HUDEP-2 (cell line): Measurements from ENCODE around the gene NUP93.
"Not testable (repeated sequence)": the region's sequence is repeated elsewhere in the genome, so short reads cannot be mapped to it uniquely, and the experiment has no call there.

Experiments used
- DNase-seq, 76 experiments: peaks; one replicate each; lab custom pipeline; 2025; ENCODE audit not compliant: unreplicated experiment in 76 of 76; lab: John Stamatoyannopoulos, UW

The NUP93 gene

DNA sequence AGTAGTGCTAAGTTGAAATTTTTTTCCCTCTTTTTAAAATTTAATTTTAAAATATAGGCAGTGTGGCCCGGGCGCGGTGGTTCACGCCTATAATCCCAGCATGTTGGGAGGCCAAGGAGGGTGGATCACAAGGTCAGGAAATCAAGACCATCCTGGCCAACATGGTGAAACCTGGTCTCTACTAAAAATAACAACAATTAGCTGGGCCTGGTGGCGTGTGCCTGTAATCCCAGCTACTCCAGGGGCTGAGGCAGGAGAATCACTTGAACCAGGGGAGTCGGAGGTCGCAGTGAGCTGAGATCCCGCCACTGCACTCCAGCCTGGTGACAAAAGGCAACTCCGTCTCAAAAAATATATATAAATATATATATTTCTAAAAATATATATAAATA lies 77.7 kb downstream of the NUP93 start:
- not testable (repeated sequence) for DNase-seq

DNA sequence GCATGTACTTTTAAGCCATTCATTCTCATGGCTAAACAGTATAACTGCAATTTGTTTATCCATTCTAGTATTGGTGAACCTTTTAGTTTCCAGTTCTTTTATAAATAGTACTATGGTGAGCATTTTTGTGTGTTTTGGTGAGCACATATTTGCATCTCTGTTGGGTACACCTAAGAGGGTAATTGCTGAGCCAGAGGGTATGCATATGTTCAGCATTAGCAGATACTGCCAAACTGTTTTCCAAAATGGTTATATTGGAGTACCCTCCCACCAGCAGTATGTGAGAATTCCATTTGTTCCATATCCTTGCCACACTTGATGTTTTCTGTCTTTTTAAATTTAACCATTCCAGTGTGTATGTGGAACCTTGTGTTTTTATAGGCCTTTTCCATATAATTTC lies 81.0 kb downstream of the NUP93 start:
- no peak for DNase-seq

DNA sequence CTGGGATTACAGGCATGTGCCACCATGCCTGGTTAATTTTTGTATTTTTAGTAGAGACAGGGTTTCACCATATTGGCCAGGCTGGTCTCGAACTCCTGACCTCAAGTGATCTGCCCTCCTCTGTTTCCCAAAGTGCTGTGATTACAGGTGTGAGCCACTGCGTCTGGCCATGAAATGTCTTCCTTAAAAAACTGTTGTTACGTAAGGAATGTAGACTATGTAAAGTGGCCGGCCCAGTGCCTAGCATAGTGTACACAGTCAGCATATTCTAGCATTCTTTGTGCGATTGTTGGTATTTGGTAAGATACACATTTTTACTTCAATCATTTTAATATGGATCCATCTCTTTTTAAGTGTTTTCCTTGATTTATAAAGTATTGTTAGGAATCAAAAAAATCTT lies 81.7 kb downstream of the NUP93 start:
- DNase-seq: not testable (repeated sequence)

DNA sequence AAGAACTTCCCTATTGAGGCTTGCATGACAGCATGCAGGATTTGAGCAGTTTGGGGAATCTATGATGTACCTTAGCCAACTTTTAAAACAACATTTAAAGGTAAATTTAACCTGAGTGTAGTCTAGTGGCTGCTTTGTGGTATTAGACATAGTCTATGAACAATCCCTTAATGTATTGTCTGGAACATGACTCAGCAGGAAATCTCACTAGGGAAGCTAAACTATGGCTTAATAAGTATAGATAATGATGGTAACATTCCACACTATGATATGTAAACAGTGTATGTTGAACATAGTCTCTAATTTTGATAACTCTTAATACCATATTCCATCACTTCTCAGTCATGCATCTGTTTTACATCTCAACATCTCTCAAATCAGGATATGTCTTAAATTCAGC lies 83.0 kb downstream of the NUP93 start:
- DNase-seq: no peak

DNA sequence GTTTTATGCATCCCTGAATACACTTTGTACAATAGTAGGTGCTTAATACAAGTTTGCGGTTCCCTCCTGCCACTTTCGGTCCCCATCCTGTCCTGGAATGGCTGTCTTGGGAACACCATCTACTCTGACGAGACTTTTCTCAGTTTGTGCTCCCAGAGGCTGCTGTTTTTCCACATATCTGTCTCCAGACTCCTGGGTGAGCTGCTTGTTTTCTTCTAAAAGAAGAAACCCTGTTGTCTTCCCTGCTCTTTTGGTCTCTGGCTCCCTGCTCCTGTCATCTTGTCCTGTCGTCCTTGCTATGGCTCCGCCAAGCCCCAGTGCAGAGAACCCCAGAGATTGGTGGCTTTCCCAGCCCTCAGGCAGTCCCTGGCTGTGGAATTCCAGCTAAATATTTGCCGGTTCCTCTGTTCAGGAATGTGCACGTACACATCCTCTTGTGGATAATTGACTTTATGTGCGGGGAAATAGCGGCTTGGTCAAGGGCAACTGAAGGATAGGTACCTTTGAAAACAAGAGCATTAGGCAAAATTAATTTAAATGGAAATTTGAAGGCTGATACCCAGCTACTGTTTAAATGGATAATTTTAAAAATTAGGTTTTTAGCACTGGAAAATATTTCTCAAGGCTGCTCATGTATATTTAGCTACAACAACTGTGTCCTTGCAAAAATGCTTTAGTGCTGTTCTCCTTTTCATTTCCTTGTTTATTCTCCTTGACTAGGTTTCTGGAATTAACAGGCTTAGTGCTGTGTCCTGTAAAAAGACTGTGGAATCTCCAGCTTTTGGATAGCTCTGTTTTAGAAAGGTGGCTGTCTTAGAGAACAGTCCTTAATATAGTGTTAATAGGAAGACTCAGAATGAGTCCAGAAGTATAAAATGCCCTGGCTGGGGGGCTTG lies 84.9 kb downstream of the NUP93 start:
- no peak for DNase-seq

DNA sequence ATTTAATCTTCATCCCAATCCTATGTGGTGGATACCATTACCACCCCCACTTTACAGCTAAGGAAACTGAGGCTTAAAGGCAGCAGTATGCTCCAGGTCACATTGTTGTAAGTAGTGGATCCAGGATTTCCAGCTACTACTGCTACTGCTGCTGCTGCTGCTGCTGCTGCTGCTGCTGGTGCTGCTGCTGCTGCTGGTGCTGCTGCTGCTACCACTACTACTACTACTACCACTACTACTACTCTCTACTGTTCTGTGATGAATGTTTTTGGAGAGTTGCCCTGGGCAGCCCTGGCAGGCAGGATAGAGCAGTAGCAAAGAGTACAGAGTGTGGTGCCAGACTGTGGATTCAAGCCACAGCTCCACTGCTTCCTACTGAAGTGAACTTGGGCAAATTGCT lies 85.8 kb downstream of the NUP93 start:
- DNase-seq: no peak

DNA sequence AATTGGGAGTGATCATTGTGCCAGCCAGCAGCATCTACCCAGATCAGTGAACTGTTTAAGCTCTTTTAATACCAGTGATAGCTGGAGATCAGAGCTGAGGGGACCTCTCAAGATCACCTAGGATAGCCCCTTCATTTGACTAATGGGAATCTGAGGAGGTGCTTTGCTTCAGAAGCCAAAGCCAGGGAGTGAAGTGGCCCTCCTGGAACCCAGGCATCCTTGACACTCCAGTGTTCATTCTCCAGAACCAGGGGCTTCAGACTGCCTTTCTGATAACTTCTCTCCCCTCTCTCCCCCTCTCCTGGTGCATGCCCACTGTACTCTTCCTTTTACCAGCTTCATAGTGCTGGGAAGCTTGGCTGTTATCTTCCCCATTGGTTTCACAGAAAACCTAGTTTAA lies 87.1 kb downstream of the NUP93 start:
- no peak for DNase-seq

DNA sequence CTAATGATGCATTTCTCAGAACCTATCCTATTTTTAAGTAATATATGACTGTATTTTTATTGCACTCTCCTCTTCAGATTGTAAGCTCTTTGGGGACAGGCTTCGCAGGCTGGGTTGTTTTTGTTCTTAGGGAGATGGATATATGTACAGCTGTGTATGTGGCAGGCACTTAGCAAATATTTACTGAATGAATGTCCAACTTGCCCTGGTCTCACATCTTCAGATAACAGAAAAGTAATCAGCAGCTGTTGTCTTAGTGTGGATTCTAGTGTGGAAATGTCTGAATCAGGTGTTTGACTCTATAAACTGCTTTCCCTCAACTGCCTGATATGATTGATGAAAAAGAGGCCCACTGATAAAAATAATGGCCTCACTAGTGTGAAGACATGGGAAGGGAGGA lies 88.0 kb downstream of the NUP93 start:
- no peak for DNase-seq

DNA sequence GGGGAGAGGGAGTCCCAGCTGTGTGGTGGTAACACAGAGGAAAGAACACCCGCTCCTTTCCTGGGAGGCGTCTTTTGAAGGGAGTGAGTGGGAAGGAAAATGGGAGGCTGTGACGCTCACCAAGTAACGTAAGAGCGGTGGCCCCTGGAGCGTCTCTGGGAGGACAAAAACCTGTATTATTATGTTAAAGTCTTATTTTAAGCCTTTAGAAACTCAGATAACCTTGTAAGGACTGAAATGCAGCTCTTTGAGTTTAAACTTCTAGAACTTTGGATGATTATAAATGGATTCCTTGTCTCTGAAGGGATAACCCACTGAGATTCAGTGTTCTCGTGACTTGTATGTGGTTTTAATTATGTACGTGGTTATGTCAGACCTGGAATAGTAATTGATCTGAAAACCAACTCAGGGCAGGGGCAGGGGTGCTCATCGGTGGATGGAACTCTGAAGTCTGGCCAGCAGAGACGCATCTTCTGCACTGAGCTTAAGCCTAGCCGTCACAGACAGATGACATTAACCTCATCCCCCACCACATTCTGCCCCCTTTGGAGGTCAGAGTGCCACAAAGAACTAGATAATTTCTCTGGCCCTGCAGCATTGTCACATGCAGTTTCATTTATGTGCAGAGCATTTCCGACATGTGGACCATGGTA lies 93.3 kb downstream of the NUP93 start:
- DNase-seq: no peak

DNA sequence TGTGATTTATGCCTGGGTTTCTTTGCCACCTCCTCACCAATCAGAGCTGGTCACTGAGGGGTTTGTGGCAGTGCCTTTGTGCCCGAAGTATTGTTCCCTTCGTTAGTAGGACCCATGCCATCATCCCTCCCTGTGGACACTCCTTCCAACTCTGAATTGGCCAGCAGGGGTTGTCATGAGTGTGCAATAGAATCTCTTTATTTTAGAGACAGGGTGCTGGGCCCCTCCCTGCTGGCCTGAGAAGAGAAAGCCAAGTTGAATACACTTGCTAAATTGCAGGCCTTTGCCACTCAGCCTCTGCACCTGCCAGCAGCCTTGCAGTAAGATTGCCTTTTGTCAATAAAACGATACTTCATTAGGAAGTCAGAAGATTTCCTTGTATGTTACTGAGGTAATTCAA lies 94.4 kb downstream of the NUP93 start:
- no peak for DNase-seq

DNA sequence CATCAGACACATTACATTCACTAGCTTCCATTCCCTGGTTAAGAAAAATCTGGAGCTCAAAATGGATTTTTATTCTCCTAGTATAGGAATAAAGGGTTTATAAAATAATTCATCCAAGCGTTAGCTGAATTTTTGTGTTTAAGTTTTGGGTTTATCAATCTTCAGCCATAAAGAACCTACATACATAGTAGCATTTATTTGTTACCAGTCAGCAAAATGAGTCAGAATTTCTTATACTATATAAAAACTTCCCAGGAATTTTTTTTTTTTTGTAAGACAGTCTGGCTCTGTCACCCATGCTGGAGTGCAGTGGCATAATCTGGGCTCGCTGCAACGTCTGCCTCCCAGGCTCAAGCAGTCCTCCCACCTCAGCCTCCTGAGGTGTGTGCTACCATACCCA lies 94.9 kb downstream of the NUP93 start:
- no peak for DNase-seq

DNA sequence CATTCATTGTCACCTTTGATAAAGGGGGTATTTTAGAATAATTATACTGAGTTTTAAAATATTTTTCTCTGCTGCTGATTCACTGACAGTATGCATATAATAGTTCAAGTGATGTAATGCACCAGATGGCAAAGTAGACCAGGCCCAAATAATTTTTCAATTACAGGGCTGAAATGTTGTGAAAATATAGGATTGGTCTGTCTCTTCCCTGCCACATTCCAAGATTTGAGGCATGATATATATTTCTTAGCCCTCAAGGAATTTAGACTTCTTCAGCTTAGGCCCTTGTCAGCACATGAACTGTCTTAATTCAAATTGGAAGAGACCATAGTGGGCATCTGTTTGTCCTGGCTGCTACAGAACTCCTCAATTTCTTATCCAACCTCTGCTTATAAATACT lies 95.9 kb downstream of the NUP93 start:
- DNase-seq: no peak

DNA sequence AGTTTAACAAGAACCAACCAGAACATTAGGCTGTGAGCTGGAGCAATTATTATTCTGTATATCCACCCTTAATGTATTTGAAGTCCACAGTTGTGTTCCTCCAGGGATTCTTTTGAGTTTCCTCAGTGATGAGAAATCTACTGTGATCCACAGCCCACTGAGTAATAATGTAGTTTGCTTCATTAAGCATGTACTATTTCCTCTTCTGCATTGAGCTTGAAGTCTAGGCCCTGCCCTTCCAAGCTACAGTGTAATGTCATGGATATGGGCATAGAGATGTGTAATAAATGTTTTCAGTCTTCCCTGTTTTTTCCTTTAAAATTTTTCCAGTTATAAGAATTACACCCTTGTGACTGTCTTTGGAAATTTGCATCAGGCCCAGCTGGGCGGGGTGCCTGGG lies 98.7 kb downstream of the NUP93 start:
- no peak for DNase-seq

DNA sequence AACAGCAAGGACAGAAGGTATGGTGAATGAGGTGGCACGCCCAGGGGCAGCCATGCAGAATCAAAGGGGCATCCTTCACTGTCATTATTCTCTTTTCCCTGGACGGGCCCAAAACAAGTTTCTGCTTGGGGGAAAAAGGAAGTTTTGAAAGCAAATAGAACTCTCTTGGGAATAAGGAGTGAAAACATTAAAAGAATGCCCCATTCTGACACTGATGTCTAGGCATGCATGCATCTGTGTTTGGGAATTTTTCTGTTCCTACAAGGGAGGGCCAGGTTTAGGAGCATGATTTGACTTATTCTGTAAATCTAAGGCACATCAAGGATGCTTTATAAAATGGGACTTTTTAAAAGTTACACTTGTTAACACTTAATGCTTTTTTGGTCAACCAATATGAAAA lies 100.7 kb downstream of the NUP93 start:
- no peak for DNase-seq

DNA sequence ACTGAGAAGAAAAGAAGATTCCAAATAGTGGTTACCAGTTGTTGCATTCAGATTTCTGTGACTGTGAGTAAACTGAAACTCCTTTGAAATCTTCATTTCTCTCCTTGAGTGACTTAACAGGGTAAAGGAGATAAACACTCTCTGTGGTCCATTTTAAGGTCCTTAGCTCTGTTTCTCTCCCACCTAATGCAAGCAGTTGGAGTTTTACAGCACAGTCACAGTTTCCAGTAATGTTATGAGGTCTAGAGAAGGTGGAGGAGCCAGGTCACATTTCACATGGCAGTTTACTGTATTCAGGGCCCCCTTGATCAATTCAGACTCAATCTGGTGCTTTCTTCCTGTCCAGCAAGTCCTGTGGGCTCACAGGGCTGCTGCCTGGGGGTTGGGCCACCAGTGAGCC lies 102.8 kb downstream of the NUP93 start:
- DNase-seq: no peak

DNA sequence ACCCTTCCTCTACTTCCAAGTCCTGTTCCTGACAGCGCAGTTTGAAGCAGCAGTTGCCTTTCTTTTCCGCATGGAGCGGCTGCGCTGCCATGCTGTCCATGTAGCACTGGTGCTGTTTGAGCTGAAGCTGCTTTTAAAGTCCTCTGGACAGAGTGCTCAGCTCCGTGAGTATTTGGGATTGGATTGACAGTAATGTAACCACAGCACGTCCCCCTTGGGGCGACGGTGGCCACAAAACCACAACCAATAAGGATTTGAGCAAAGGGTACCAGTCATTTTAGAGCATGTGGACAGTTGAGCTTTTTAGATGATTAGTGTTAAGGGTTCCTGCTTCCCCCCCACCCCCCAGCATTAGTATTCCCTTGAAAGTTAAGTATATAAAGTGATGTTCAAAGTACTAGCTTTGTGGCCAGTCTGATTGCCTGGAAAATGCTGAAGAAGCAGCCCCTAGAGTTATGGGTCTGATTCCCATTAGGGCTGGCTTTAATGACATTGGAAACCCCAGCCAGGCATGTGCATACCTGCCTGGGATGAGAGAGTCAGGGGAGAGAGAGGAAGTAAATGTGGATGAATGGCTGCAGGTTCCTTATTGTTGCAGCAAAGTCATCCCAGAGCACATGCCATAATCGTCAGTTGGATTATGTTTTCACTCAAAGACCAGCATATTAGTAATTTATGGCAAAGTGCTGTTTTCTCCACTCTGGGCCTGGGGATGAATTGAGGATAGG lies 103.5 kb downstream of the NUP93 start:
- no peak for DNase-seq

DNA sequence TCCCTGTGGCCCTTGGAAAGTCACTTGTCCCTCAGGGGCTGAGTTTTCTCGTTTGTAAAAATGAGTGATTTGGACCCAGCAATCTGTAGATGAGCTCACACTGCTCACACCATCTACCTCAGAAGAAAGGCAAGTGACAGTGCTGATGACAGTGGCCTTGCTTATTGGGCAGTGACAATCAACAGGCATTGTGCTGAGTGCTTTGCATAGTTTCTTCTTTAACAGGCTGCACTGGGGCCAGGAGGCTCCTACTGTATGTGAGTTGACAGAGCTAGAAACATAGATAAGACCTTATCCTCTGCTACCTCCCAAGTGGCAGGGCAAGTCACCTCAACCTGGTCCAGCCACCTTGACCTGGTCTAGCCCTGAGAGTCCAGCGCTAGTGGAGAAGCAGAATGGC lies 105.4 kb downstream of the NUP93 start:
- DNase-seq: no peak

DNA sequence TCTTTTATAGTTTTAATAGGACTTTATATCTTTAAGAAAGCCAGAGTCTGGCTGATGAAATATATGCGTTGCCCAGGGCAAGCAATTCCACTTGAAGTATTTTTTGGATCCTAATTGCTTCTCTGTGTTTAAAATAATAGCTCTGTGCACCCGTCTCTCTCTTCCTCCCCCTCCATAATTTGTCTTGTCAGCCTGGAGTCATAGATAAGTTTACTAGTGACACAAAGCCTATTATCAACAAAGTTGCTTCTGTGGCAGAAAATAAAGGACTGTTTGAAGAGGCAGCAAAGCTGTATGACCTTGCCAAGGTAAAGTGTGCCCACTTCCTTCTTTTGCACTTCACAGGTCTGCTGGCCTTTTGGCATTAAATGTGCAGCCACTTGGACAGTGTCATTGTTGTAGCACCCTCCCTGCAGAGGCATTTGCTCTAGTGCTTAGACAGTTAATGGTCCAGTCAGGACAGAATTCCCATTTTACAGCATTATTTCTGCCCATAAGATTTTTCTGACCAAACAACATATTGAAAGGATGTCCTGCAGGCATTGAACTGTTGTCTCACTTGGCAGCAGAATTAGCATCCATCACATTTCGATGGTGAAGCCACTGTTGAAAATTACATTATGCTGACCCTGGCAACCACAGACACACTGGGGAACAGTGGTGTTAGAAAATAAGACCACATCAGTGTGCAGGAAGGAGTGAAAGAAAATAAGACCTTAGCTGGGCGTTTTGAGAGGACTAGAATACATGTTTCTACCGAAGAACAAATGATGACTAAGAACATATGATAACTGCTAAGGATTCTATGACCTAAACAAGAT lies 106.7 kb downstream of the NUP93 start:
- peak in 6 of 76 experiments; percentile 8 to 23 (median 9) for DNase-seq

DNA sequence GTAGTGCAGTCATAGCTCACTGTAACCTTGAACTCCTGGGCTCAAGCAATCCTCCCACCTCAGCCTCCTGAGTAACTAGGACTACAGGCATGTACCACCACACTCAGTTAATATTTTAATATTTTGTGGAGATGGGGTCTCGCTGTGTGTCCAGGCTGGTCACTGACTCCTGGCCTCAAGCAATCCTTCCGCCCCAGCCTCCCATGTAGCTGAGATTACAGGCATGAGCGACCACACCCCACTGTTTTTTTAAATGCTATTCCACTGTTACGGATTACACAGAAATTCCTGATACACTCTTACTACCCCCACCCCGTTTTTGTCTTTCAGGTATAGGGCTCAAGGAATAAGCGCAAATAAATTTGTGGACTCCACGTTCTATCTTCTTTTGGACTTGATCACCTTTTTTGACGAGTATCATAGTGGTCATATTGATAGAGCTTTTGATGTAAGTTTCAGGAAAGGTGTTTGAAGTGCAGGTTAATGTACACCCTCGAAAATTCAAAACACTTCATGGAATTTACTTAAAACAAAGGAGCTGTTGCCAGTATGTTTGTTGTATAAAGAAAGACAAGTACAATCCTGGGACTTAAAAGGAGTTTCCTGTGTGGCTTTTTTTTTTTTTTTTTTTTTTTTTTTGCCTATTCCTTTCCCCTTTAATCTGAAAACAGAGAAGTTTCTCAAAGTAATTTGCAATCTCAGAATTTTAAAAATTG lies 108.9 kb downstream of the NUP93 start:
- no peak for DNase-seq

DNA sequence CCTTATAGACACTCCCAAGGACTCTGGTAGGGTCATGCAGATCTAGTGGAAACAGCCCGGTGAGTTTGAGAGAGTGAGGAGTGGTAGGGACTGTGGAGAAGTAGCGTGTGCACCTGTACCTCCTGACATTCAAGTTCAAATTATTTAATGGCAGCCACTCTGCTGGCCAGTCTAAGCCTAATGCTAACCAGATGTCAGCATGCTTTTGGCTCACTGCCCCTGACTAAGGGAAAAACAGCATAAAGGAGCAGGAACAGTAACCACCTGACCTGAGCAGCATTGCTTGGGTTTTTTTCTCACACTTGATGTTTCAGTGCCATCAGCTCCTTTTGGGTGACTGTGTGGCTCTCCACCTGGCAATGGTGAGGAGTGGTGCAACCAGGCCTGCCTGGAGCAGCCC lies 111.3 kb downstream of the NUP93 start:
- DNase-seq: no peak
